Measurements from ENCODE around the gene LRRK1.

Gene LRRK1

DNA sequence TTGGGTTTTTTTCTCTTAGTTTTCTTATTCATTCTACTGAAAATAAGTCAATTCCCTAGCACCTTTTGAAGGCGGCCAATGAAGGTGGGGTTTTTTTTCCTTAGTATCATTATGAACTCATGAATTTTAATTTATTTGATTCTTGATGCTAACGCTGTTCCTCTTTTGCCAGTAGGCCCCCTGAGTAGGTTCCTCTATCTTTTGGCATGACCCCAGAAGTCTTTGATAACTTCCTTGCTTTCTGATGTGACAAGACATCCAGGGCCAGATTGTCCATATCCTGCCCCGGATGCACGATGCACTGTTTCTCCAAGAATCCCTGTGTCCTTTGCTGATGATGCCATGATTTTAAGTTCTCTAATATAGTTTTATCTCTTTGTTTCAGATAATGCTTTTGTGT lies 20.6 kb downstream of the LRRK1 start:
- ATAC-seq = no peak

DNA sequence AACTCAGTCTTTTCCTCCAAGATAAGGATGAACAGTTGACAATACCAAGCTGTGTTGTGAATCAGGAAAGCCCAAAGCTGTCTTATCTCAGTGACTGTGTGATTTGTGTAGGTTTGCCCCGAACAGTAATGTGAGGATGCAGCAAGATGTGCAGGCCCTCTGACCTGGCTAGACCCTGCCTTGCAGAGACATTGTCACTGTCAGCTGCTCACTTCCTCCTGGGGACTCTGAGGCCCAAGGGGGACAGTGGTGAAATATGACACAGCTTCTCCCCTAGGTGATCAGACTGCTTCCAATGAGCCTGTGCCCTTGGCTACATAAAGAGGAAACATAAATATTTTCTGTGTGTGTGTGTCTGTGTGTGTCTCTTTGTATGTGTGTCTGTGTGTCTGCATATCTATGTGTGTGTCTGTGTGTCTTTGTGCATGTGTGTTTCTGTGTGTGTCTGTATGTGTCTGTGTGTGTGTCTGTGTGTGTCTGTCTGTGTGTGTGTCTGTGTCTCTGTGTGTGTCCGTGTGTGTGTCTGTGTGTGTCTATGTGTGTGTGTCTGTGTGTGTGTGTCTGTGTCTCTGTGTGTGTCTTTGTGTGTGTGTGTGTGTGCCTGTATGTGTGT lies 21.7 kb downstream of the LRRK1 start:
- ATAC-seq = peak; percentile 27 to 39

GRCh38 chr15:100941536-100941935 lies 22.4 kb downstream of the LRRK1 start:
- peak; percentile 30 to 56 for ATAC-seq

DNA sequence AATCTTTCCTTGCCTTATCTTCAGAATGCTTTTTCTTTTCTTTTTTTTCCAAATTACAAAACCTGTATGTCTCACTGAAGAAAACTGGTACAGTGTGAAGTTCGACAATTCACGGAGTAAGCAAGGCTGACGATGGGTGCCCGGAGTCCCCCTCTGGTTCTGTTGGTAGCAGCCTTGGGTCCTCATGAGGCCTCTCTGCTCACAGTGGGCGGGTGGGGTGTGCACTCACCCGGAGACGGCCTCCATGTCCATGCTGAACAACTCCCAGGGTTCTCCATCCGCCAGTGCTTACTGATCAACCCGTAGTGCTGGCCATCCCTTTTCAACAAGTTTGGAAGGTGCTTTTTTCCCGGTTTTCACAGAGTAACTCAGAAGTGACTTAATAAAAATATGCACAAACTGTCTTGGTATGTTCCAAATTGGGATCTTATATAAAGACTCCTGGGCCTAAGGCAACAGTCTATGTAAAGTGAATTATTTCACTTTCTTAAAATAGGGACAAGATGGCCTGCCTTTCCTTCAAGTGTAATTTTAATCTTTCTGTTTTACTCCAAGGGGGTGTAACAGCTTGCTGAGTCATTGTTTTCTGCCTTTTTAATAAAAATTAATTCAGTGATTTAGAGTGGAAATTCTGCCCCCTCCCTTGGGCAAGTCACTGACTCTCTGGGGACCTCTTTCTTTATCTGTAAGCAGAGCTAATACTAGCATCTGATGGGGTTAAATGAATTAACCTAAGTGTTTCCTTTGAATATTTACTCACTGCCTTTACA lies 23.7 kb downstream of the LRRK1 start:
- no peak for ATAC-seq

- ATAC-seq = no peak
These were observed 25.2 kb downstream of the LRRK1 start for GRCh38 chr15:100944244-100944895.

- no peak for ATAC-seq
These were observed 25.8 kb downstream of the LRRK1 start for GRCh38 chr15:100944986-100945385.

DNA sequence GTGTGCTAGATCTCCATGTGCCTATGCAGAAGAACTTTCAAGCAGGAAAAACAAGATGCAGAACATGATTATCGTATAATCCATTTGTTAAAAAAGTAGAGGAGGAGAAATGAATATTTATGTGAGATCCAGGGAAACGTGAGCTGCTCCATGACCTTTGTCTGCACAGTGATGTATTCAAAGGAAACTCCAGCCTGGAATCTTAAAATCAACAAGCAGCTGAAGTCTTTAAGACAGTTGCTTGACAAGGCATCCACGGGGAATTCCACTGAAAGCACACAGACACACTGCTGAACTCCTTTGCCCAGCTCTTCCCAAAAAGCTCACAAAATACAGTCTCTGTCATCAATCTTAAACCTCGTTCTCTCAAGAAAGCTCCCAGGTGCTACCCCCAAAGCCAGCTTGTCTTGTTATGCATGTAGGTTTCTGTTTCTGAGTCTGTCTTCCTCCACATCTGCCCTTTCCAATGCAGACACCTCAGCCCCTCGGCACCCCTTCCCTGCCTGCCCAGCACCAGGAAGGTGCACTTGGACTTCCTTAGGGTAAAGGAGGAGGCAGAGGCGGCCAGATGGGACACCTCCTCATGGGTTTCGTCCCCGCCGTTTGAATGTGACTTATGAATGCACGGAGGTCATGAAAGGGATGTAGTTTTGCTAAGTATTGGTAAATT lies 28.7 kb downstream of the LRRK1 start:
- ATAC-seq = no peak

- ATAC-seq = no peak
These were observed 29.2 kb downstream of the LRRK1 start for GRCh38 chr15:100948430-100948762.

DNA sequence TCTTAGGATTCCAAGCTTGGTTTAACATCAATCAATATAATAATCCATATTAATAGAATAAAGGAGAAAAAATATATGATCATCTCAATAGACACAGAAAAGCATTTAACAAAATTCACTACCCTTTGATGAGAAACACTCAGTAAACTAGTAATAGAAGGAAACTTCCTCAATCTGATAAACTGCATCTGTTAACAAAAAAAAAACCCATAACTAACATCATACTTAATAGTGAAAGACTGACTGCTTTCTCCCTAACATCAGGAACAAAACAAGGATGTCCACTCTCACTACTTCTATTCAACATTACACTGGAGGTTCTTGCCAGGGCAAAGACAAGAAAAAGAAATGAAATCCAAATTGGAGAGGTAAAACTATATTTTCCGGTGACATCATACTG lies 30.5 kb downstream of the LRRK1 start:
- no peak for ATAC-seq

DNA sequence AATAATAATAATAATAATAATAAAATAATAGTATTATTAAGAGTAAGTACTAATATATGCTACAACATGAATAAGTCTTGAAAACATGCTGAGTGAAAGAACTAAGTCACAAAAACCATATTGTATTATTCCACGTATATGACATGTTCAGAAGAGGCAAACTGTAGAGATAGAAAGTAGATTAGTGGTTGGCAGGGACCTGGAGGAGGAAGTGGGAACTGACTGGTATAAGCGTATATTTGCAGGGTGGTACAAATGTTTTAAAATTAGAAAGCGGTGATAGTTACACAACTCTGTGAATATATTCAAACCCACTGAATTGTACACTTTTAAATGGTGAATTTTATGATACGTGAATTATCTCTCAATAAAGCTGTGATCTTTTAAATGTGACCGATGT lies 32.8 kb downstream of the LRRK1 start:
- ATAC-seq = no peak

DNA sequence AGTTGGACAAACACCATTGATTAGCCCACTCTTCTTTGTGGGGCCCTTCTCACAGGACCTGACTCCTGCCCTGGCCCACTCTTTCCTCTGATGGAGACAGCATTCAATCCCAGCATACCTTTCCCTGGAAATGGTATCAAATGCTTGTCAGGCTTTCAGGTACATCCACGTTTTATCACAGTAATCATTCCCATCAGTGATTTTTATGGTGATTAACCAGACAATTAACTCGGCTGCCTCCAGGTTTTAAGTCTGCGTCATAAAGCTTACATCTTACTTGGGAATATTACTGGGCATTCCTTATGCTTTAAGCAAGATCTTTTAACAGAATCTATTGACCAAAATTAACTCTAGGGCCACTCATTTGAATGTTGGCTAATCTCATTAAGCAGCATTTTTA lies 33.4 kb downstream of the LRRK1 start:
- no peak for ATAC-seq

DNA sequence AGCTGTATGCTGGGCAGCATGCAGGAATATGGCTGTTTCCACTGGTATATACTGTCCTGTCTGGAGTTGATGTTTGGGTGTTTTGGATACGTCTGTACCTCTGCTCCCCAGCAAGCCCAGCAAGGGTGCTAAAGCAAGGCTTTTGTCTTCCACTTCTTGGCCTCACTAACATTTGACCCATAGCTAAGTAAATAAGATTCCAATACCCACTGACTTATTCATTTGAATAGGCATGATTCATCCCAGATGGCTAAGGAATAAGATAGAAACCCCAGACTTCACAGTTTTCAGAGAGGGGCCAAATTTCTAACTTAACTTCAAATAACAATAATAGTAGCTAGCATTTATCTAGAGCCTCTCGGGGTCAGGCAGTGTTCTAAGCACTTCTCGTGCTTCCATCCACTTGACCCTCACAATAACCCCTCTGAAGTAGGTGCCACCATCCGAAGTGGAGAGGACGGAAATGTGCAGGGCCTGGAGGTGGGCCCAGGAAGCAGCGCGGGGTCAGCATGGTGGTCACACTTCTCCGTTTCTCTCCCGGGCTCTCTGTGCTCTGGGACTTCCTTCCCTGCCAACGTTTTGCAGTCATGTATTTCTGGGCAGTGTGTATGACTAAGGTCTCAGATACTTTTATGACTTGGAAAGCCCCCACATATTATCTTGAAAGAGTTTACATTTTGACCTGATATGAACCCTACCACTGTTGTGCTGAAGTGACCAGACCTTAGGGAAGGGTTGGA lies 39.3 kb downstream of the LRRK1 start:
- no peak for ATAC-seq

DNA sequence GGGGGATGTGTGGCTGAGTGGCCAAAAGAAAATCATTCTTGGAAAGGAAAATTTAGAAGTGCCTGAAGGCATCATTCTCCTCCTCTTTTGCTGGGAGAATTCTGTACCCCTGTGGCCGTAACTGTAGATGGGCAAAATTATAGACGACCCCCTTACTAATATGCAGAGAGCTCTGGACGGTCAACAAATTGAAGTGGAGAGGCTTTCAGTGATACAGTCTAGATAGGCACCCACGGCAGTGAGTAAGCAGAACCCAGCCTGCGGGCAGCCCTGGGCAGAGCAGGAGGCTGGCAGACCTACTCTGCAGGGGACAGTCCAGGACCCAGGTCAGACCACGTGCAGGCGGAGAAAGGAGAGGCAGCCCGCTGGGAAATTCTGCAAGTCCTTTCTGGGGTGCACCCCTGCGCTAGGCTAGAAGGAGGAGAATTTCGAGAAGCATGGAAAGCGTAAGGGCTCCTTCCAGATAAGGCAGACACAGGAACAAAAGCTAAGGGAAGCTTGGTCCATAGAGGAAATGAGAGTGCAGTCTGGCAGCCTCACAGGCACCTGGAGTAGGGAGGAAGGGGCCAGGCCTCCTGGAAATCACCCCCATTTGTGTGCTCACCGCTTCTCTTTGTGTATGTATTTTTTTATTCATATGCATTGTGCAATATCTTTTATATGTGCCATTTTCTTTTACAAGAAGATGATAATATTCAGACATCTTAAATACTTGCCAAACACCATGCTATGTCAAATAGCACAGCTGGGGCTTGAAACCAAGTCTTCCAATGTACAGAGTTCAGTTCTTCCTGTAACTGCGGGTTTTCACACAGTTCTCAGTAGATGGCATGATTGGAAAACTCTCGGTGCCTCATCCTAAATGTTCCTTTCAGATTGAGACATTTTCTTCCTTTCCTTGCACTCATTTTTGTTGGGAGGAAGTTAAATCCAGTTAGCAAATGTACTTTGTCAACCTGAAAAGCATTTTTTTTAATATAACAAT lies 40.2 kb downstream of the LRRK1 start:
- no peak for ATAC-seq

DNA sequence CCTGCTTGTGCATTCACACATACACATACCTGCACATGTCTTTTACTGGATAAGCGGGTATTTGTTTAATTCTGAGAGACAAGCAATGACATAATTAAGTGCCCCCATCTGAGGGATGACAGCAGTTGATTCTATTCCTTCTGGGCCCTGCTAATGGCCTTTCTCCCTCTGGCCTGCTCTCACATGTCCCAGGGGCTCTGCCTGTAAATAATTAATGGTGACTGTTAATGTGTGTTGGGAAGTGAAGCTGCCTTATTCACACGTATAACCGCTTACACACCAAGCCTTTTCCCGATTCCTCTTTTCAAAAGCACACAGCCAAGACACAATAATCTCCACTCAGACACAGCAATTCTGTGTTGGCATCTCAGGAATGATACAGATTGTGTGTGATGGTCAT lies 47.8 kb downstream of the LRRK1 start:
- ATAC-seq = no peak

DNA sequence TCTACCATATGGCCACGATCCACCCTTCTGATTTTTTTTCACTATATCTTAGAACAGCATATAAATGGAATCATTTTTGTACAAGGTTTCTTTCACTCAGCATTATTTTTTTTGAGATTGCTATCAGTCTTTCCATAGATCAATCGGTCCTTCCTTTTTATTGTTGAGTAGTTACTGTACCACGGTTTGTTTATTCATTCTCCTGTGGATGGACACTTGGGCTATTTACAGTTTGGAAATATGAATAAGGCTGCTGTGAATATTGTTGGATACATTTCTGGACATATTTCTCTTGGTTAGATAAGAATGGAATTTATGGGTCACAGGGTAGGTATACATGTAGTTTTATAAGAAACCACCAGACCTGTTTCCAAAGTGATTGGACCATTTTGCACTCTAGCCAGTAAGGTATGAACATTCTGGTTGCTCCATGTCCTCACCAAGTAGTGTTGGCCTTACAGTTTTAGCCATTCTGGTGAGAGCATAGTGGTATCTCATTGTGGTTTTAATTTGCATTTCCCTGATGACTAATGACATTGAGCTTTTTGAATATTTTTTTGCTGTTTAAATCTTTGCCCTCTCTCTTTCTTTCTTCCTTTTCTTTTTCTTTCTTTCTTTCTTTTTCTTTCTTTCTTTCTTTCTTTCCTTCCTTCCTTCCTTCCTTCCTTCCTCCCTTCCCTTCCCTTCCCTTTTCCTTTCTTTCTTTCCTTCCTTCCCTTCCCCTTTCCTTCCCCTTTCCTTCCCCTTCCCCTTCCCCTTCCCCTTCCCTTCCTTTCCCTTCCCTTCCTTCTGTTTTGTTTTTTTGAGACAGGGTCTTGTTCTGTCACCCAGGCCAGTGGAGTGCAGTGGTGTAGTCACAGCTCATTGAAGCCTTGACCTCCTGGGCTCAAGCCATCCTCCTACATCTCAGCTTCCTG lies 49.2 kb downstream of the LRRK1 start:
- no peak for ATAC-seq

GRCh38 chr15:100972975-100973350 lies 53.8 kb downstream of the LRRK1 start:
- no peak for ATAC-seq

DNA sequence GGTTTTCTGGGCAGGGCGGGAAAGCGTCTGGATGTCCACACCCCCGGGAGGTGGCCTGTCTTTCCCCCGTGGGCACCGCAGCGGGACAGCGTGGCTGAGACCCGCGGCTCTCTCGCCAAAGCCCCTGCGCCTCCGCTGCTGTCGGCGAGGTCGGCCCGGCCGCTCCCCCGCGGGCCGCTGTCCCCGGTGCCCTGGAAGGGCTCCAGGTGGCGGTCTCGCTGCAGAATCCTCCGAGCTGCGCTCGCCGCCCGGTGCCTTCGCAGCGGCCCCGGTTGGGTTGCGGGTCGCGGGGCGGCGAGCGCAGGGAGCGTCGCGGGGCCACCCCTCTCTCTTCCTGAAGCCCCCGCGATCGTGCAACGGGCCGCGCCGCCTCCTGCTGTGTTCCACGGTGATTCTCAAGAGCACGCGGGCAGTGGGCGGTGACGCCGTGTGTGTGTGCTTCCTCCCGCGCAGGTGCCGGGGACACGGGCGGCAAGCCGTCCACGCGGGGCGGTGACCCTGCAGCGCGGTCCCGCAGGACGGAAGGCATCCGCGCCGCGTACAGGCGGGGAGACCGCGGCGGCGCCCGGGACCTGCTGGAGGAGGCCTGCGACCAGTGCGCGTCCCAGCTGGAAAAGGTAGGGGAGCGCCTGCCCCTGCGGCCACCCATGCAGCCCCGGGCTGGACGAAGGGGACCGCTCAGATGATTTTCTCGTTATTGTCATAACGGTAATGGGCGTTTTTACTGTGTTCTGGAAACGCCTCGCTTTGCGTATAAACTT lies 54.4 kb downstream of the LRRK1 start:
- ATAC-seq = no peak

GRCh38 chr15:100975043-100975442 lies 55.9 kb downstream of the LRRK1 start:
- no peak for ATAC-seq

GRCh38 chr15:100980410-100981046 lies 61.4 kb downstream of the LRRK1 start:
- no peak for ATAC-seq
